K562 (cell line): Measurements from ENCODE around the gene ASB2. TPM values are rescaled to one million over a fixed set of nuclear protein-coding genes. Genes with fewer than 3 reads are reported as not detected.

Experiments used
- ATAC-seq: fragments of 200-7000 bp; cut with Tn5 transposase; 3 replicates; pipeline ENCODE4 v1.9.1; 2020; ENCODE audit warnings: moderate library complexity
- BruUV-seq: library from RNA; stranded (reverse); fragments of 400-500 nt; replicated peaks from 2 replicates; lab custom pipeline; 2021; lab: Mats Ljungman, UMichigan
- CTCF ChIA-PET: fragments of 300-600 bp; formaldehyde crosslinking; extraction: SDS; loops from one replicate; lab custom pipeline; 2021; ENCODE audit warnings: low intra/inter-chr PET ratio; lab: Yijun Ruan, JAX
- POLR2A ChIA-PET: fragments of 300-600, 350-650 bp; sonication (Branson Sonifier 250); formaldehyde crosslinking; extraction: SDS; loops from one replicate; lab custom pipeline; 2021; ENCODE audit warnings: antibody characterized with exemption, inconsistent platforms; lab: Yijun Ruan, JAX
- DNase-seq, 4 experiments: peaks; one replicate each; pipeline versions ENCODE4 v3.0.0 to v3.0.0-alpha.2; 2011 to 2018; ENCODE audit warnings: low spot score in 3 of 4, mixed read lengths in 3 of 4; ENCODE audit errors: extremely low read depth in 1 of 4
- FAIRE-seq: peaks from 2 replicates; lab custom pipeline; 2011; peaks lifted over from hg19 to GRCh38; lab: Jason Lieb, UNC
- H2AFZ ChIP-seq: 2 replicates; pipeline ENCODE4 v1.6.0; 2011; ENCODE audit warnings: low read depth, low read length, control low read depth, inconsistent platforms
- H3K27ac ChIP-seq: fragments of 200-600 bp; 3 replicates; pipeline ENCODE4 v1.8.0; 2011; ENCODE audit warnings: low read depth, mild to moderate bottlenecking, control low read depth, inconsistent platforms, low read length, moderate library complexity, mixed read lengths; ENCODE audit errors: extremely low read depth
- H3K27me3 ChIP-seq, 2 experiments: fragments of 300-600 bp in 1 of 2; 2 replicates in 1 of 2; 3 replicates in 1 of 2; pipeline versions ENCODE4 v1.6.0 to v1.8.0; 2011; ENCODE audit warnings: inconsistent platforms in 2 of 2, low read length in 2 of 2, mild to moderate bottlenecking in 1 of 2, mixed read lengths in 1 of 2, moderate library complexity in 1 of 2; ENCODE audit not compliant: control insufficient read depth in 2 of 2, insufficient read depth in 2 of 2
- H3K36me3 ChIP-seq: fragments of 300-600 bp; 3 replicates; pipeline ENCODE4 v1.8.0; 2011; ENCODE audit warnings: mild to moderate bottlenecking, low read length, inconsistent platforms; ENCODE audit not compliant: control insufficient read depth, insufficient read depth
- H3K4me1 ChIP-seq, 2 experiments: fragments of 200-600 bp in 1 of 2; replicated peaks in 1 of 2; 2 replicates in 1 of 2; 3 replicates in 1 of 2; pipeline versions ENCODE4 v1.5.1 to v1.8.0; 2011; ENCODE audit warnings: inconsistent platforms in 2 of 2, low read length in 2 of 2, mild to moderate bottlenecking in 1 of 2, mixed read lengths in 1 of 2, moderate library complexity in 1 of 2; ENCODE audit not compliant: control insufficient read depth in 2 of 2, insufficient read depth in 2 of 2
- H3K4me2 ChIP-seq: 2 replicates; pipeline ENCODE4 v1.6.1; 2011; ENCODE audit warnings: low read length, control low read depth, inconsistent platforms, mixed read lengths; ENCODE audit not compliant: insufficient read depth
- H3K4me3 ChIP-seq: fragments of 200-600 bp; sonication (generic), shearing (Covaris generic); 2 replicates; pipeline ENCODE4 v1.5.1; 2016; ENCODE audit warnings: control low read depth, inconsistent platforms
- H3K79me2 ChIP-seq: fragments of 200-600 bp; 3 replicates; pipeline ENCODE4 v1.8.0; 2011; ENCODE audit warnings: low read length, inconsistent platforms; ENCODE audit not compliant: control insufficient read depth, insufficient read depth
- H3K9ac ChIP-seq, 2 experiments: 2 replicates each; pipeline versions ENCODE4 v1.6.0 to v1.6.1; 2011; ENCODE audit warnings: low read depth in 2 of 2, low read length in 2 of 2, control low read depth in 1 of 2, inconsistent platforms in 1 of 2, mild to moderate bottlenecking in 1 of 2, mixed read lengths in 1 of 2; ENCODE audit not compliant: insufficient read depth in 1 of 2
- H3K9me1 ChIP-seq: one replicate; pipeline ENCODE4 v1.6.0; 2011; ENCODE audit warnings: inconsistent platforms, mild to moderate bottlenecking, low read length, moderate library complexity; ENCODE audit not compliant: control insufficient read depth, insufficient read depth
- H3K9me3 ChIP-seq: replicated peaks from 2 replicates; pipeline ENCODE4 v1.5.1; 2011; ENCODE audit warnings: low read depth, low read length, inconsistent platforms; ENCODE audit not compliant: control insufficient read depth, insufficient read depth
- H4K20me1 ChIP-seq: replicated peaks from 2 replicates; pipeline ENCODE4 v1.6.1; 2011; ENCODE audit warnings: low read length, inconsistent platforms, mixed read lengths; ENCODE audit not compliant: control insufficient read depth, insufficient read depth
- CHD4 ChIP-seq: fragments of 200-600 bp; sonication (generic); IDR thresholded peaks from 3 replicates; pipeline ENCODE4 v1.6.1; 2012; ENCODE audit warnings: low read depth, mild to moderate bottlenecking, mixed read lengths, low read length, inconsistent platforms; ENCODE audit not compliant: insufficient read depth, insufficient replicate concordance, poor library complexity, severe bottlenecking
- FOXK2 ChIP-seq, 2 experiments: fragments of 450-650 bp; IDR thresholded peaks in 1 of 2; conservative IDR thresholded peaks in 1 of 2; 2 replicates each; pipeline ENCODE4 v1.6.1; 2016; ENCODE audit warnings: low read depth in 2 of 2, mild to moderate bottlenecking in 1 of 2
- HNRNPH1 ChIP-seq: fragments of 200-400 bp; formaldehyde crosslinking; optimal IDR thresholded peaks from 2 replicates; pipeline ENCODE3; 2017; ENCODE audit warnings: low read depth, mild to moderate bottlenecking, low read length, moderate library complexity
- JUNB ChIP-seq: fragments of 450-650 bp; formaldehyde crosslinking; conservative IDR thresholded peaks from 2 replicates; pipeline ENCODE4 v1.4.0; 2020; ENCODE audit warnings: mild to moderate bottlenecking
- MIER1 ChIP-seq: fragments of 450-650 bp; IDR thresholded peaks from 2 replicates; pipeline ENCODE4 v1.6.1; 2016; ENCODE audit warnings: antibody characterized with exemption, mild to moderate bottlenecking, low read depth
- NFE2L1 ChIP-seq: fragments of 450-650 bp; IDR thresholded peaks from 2 replicates; pipeline ENCODE4 v1.6.1; 2016; ENCODE audit warnings: missing genetic modification characterization, low read depth, mild to moderate bottlenecking, missing compliant biosample characterization, moderate library complexity, borderline replicate concordance
- SIRT6 ChIP-seq: IDR thresholded peaks from one replicate; pipeline ENCODE4 v1.6.1; 2012; ENCODE audit warnings: low read depth, mild to moderate bottlenecking, control low read depth, inconsistent platforms, low read length, moderate library complexity
- SRSF1 ChIP-seq: fragments of 200-400 bp; formaldehyde crosslinking; IDR thresholded peaks from 2 replicates; pipeline ENCODE4 v1.6.1; 2017; ENCODE audit warnings: mild to moderate bottlenecking, low read depth, low read length, moderate library complexity
- SRSF9 ChIP-seq: fragments of 200-400 bp; formaldehyde crosslinking; IDR thresholded peaks from 2 replicates; pipeline ENCODE4 v1.6.1; 2017; ENCODE audit warnings: low read depth, low read length, borderline replicate concordance
- TCF7 ChIP-seq: sonication (generic); IDR thresholded peaks from 2 replicates; pipeline ENCODE4 v1.6.1; 2016; ENCODE audit warnings: antibody characterized with exemption, borderline replicate concordance
- ZFP30 ChIP-seq: fragments of 250-450 bp; sonication (Bioruptor Pico); IDR thresholded peaks from 2 replicates; pipeline ENCODE4 v1.8.0; 2022; ENCODE audit warnings: moderate library complexity, mild to moderate bottlenecking, inconsistent platforms, borderline replicate concordance
- WGBS: fragments of 100-300 bp; shearing (Covaris generic); methylation state at CpG from one replicate; pipeline ENCODE4 v1.1.6; 2016; ENCODE audit warnings: low coverage, mixed read lengths; ENCODE audit not compliant: insufficient coverage; ENCODE audit errors: missing lambda C conversion rate; 5-methylcytosine and 5-hydroxymethylcytosine counted together
- in situ Hi-C: fragments of 300-500 bp; cut with MboI; formaldehyde crosslinking; loops from 4 replicates; pipeline ENCODE4 v1.15.0; 2018; ENCODE audit warnings: inconsistent platforms, mixed read lengths
- intact Hi-C: fragments of 100-400 bp; cut with micrococcal nuclease; formaldehyde crosslinking; loops from 2 replicates; pipeline ENCODE4 v1.14.2; 2022
- polyA plus RNA-seq, 8 experiments: library from polyadenylated mRNA; depleted of rRNA in 4 of 8; stranded (reverse) in 5 of 8; unstranded in 3 of 8; fragments of >200 nt; fragmentation: Nextera tagmentation in 2 of 8; fragmentation: Illumina TruSeq in 1 of 8; extraction: Ambion mirVana in 2 of 8; extraction: Trizol in 1 of 8; gene quantifications; 2 replicates each; pipeline versions ENCODE4 v1.2.1 to v1.2.3, GENCODE V29; 2011 to 2014; ENCODE audit warnings: inconsistent platforms in 1 of 8, missing spikeins in 1 of 8
- total RNA-seq, 7 experiments: library from RNA; depleted of rRNA in 6 of 7; stranded (reverse); fragments of >200 nt in 6 of 7; fragmentation: Illumina TruSeq in 2 of 7; extraction: Trizol in 2 of 7; gene quantifications; 2 replicates each; pipeline versions ENCODE4 v1.2.1 to v1.2.3, GENCODE V29; 2011 to 2021; ENCODE audit warnings: low replicate concordance in 1 of 7
- TF ChIP-seq, protein P1 (sequence below): fragments of 450-650 bp; IDR thresholded peaks from 2 replicates; pipeline ENCODE4 v1.6.1; 2016; ENCODE audit warnings: low read depth, mild to moderate bottlenecking, moderate library complexity
- TF ChIP-seq, protein P2 (sequence below): fragments of 150-350 bp; IDR thresholded peaks from 2 replicates; pipeline ENCODE4 v1.6.1; 2014; ENCODE audit warnings: low read depth, mild to moderate bottlenecking, low read length, borderline replicate concordance

The ASB2 gene
- total and polyA plus RNA-seq, 9 of the 15 experiments (the other 6 are each of a cell fraction or from before 2014, with no cell fraction given): not detected

DNA sequence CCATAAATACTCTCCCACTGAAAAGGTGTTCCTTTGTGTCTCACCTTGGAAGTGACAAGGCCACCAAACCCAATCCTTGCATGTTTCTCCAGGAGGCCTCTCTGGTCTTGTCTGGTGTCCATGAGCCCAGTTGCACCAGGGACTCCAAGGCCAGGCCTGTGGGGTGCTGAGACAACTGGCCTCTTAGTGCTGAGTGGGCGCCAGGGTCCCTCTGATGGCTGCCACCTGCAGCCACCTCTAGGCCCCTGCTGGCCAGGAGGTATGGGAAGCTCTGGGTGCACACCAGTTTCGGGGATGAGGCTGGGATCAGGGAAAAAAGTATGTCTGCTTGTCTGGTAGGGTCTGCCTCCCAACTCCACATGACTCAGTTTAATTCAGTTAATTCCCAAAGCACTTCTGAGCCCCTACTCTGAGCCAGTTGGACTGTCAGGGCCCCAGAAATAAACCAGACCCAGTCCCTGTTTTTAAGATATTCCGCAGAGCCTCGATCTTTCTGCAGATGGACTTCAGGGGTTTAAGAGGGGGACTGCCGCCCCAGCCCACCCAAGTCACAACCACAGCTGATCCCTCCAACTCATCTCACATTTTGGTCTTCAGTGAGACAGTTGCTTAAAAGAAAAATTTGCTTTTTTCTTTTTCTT lies 64.3 kb downstream of the ASB2 start:
- no peaks in the 10 kb centered on the region for H3K4me1 ChIP-seq
- ATAC-seq: no peak
- no peaks in the 10 kb centered on the region for H3K36me3 ChIP-seq
- BruUV-seq: no TSS peak
- no peak overlapping the region for H2AFZ ChIP-seq
- intact Hi-C loops: no loop called here
- no peak overlapping the region for H3K4me2 ChIP-seq
- H4K20me1 ChIP-seq: no peaks in the 10 kb centered on the region
- H3K9me1 ChIP-seq: no peaks in the 10 kb centered on the region
- DNase-seq: no peak
- H3K9ac ChIP-seq: no peak overlapping the region
- in situ Hi-C loops: no loop called here
- H3K27ac ChIP-seq: no peak overlapping the region
- TF ChIP-seq HNRNPH1 (no peak), SRSF1 (no peak), NFE2L1 (no peak), FOXK2 (conservative IDR thresholded peaks at IDR 0.05 in 1 of 2, IDR thresholded peaks at IDR 0.05 in 1 of 2; ENCODE audit: low read depth in 2 of 2) (no peak), SIRT6 (no peak), JUNB (CRISPR knock-in tag) (no peak), SRSF9 (no peak), MIER1 (no peak), ZFP30 (no peak), TCF7 (no peak), CHD4 (no peak)
- TF ChIP-seq, protein P1, sequence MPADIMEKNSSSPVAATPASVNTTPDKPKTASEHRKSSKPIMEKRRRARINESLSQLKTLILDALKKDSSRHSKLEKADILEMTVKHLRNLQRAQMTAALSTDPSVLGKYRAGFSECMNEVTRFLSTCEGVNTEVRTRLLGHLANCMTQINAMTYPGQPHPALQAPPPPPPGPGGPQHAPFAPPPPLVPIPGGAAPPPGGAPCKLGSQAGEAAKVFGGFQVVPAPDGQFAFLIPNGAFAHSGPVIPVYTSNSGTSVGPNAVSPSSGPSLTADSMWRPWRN: no peak
- TF ChIP-seq, protein P2, sequence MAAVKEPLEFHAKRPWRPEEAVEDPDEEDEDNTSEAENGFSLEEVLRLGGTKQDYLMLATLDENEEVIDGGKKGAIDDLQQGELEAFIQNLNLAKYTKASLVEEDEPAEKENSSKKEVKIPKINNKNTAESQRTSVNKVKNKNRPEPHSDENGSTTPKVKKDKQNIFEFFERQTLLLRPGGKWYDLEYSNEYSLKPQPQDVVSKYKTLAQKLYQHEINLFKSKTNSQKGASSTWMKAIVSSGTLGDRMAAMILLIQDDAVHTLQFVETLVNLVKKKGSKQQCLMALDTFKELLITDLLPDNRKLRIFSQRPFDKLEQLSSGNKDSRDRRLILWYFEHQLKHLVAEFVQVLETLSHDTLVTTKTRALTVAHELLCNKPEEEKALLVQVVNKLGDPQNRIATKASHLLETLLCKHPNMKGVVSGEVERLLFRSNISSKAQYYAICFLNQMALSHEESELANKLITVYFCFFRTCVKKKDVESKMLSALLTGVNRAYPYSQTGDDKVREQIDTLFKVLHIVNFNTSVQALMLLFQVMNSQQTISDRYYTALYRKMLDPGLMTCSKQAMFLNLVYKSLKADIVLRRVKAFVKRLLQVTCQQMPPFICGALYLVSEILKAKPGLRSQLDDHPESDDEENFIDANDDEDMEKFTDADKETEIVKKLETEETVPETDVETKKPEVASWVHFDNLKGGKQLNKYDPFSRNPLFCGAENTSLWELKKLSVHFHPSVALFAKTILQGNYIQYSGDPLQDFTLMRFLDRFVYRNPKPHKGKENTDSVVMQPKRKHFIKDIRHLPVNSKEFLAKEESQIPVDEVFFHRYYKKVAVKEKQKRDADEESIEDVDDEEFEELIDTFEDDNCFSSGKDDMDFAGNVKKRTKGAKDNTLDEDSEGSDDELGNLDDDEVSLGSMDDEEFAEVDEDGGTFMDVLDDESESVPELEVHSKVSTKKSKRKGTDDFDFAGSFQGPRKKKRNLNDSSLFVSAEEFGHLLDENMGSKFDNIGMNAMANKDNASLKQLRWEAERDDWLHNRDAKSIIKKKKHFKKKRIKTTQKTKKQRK: no peak
- H3K27me3 ChIP-seq: no peaks in the 10 kb centered on the region
- H3K79me2 ChIP-seq: no peaks in the 10 kb centered on the region
- H3K4me3 ChIP-seq: no peak overlapping the region
- ChIA-PET CTCF (no interaction called here), POLR2A (no interaction called here)
- H3K9me3 ChIP-seq: no peaks in the 10 kb centered on the region
- 0% methylated on average over 5 of the region's 5 CpGs for WGBS
- no peak for FAIRE-seq
